Fibroblast of lung (primary cell): ENCODE data around the gene NT5E.

Source experiments
- EZH2 ChIP-seq: IDR thresholded peaks from 2 replicates; pipeline ENCODE4 v1.5.1; 2012; ENCODE audit warnings: low read length, control low read depth, mild to moderate bottlenecking; ENCODE audit errors: missing control alignments
- TF ChIP-seq, protein P1 (sequence below), 2 donors: IDR thresholded peaks in 1 of 2; conservative IDR thresholded peaks in 1 of 2; 1 replicate in 1 of 2; 2 replicates in 1 of 2; pipeline ENCODE4 v1.5.1; 2011 to 2012; ENCODE audit warnings: low read length in 2 of 2, control low read depth in 1 of 2, inconsistent platforms in 1 of 2, low read depth in 1 of 2, mild to moderate bottlenecking in 1 of 2

DNA sequence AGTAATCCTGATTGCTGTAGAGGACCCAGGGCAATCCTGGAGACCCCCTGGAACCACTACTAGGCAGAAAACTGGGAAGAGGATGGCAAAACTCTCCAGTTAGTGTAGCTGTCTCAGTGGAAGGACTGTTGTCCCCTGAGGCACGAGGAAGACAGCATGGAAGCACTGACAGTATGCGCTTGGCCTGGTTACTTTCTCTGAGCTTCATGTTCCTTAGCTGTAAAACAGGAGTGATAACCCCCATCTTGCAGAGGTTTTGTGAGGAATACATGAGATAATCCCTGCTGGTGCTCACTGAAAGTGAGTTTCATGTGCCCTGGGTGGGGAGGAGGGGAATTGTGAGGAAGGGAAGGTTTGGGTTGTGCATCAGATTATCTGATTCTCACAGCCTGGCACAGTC is 3.2 kb downstream of the NT5E start:
- TF ChIP-seq, protein P1, sequence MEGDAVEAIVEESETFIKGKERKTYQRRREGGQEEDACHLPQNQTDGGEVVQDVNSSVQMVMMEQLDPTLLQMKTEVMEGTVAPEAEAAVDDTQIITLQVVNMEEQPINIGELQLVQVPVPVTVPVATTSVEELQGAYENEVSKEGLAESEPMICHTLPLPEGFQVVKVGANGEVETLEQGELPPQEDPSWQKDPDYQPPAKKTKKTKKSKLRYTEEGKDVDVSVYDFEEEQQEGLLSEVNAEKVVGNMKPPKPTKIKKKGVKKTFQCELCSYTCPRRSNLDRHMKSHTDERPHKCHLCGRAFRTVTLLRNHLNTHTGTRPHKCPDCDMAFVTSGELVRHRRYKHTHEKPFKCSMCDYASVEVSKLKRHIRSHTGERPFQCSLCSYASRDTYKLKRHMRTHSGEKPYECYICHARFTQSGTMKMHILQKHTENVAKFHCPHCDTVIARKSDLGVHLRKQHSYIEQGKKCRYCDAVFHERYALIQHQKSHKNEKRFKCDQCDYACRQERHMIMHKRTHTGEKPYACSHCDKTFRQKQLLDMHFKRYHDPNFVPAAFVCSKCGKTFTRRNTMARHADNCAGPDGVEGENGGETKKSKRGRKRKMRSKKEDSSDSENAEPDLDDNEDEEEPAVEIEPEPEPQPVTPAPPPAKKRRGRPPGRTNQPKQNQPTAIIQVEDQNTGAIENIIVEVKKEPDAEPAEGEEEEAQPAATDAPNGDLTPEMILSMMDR (conservative IDR thresholded peaks at IDR 0.05 in 1 of 2, IDR thresholded peaks at IDR 0.05 in 1 of 2; ENCODE audit: low read depth in 1 of 2, low read length in 2 of 2), result no peak
- TF ChIP-seq EZH2, result no peak
